ENCODE data around the gene PCNT. TPM values are rescaled to one million over a fixed set of nuclear protein-coding genes. Genes with fewer than 3 reads are reported as not detected.

Gene PCNT
- polyA plus RNA-seq, 1 experiment, result 8.5 TPM

GRCh38 chr21:46435786-46436227, 111.9 kb downstream of the PCNT start:
- Histone ChIP-seq H3K4me3 (ENCODE audit: low read depth, low read length) (no peak overlapping the region), H3K27ac (ENCODE audit: low read depth, low read length) (no peak overlapping the region), H3K27me3 (ENCODE audit: control insufficient read depth, insufficient read depth, low read length) (no peaks in the 10 kb centered on the region), H3K9me3 (ENCODE audit: control insufficient read depth, insufficient read depth, low read length) (no peaks in the 10 kb centered on the region; the same call in 1 of the 2 replicates)
- ChIA-PET POLR2A (no interaction called here), CTCF (no interaction called here)
- DNase-seq (ENCODE audit: low read depth, low spot score), result no peak
- TF ChIP-seq, protein P1, sequence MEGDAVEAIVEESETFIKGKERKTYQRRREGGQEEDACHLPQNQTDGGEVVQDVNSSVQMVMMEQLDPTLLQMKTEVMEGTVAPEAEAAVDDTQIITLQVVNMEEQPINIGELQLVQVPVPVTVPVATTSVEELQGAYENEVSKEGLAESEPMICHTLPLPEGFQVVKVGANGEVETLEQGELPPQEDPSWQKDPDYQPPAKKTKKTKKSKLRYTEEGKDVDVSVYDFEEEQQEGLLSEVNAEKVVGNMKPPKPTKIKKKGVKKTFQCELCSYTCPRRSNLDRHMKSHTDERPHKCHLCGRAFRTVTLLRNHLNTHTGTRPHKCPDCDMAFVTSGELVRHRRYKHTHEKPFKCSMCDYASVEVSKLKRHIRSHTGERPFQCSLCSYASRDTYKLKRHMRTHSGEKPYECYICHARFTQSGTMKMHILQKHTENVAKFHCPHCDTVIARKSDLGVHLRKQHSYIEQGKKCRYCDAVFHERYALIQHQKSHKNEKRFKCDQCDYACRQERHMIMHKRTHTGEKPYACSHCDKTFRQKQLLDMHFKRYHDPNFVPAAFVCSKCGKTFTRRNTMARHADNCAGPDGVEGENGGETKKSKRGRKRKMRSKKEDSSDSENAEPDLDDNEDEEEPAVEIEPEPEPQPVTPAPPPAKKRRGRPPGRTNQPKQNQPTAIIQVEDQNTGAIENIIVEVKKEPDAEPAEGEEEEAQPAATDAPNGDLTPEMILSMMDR (IDR thresholded peaks at IDR 0.05; ENCODE audit: low read depth, low read length), result no peak

GRCh38 chr21:46436621-46437020, 112.7 kb downstream of the PCNT start:
- Histone ChIP-seq H3K27me3 (ENCODE audit: control insufficient read depth, insufficient read depth, low read length) (no peaks in the 10 kb centered on the region), H3K4me3 (ENCODE audit: low read depth, low read length) (no peak overlapping the region), H3K27ac (ENCODE audit: low read depth, low read length) (no peak overlapping the region), H3K9me3 (ENCODE audit: control insufficient read depth, insufficient read depth, low read length) (no peaks in the 10 kb centered on the region; the same call in 1 of the 2 replicates)
- ChIA-PET POLR2A (no interaction called here), CTCF (no interaction called here)
- DNase-seq (ENCODE audit: low read depth, low spot score), result no peak
- TF ChIP-seq, protein P1 (IDR thresholded peaks at IDR 0.05; ENCODE audit: low read depth, low read length), result no peak

- H3K27ac ChIP-seq (ENCODE audit: low read depth, low read length), result no peak overlapping the region
- no peak for DNase-seq (ENCODE audit: low read depth, low spot score)
- POLR2A ChIA-PET, result no interaction called here
- CTCF ChIA-PET, result no interaction called here
- H3K27me3 ChIP-seq (ENCODE audit: control insufficient read depth, insufficient read depth, low read length), result no peaks in the 10 kb centered on the region
- H3K4me3 ChIP-seq (ENCODE audit: low read depth, low read length), result no peak overlapping the region
- no peaks in the 10 kb centered on the region; the same call in 1 of the 2 replicates for H3K9me3 ChIP-seq (ENCODE audit: control insufficient read depth, insufficient read depth, low read length)
- TF ChIP-seq, protein P1 (IDR thresholded peaks at IDR 0.05; ENCODE audit: low read depth, low read length), result no peak
Observed at GRCh38 chr21:46437096-46437498, 113.1 kb downstream of the PCNT start.

DNA sequence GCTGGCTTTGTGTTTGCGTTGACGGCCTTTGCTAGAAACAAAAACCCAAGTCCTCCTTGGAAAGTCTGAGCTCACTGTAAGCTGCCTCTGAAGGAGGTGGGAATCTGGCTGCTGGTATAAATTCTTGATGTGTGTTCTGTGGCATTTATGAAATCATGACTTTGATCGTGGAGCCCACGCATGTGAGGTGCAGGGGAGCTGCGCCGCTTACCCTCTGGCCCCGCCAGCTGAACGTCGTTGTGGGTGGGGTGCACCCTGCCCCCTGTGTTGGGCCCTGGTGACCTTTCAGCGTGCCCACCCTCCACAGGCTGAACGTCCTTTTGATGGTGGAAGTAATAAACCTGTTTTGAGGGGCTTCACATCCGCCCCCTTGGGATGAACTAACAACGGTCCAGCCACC, 113.6 kb downstream of the PCNT start:
- Histone ChIP-seq H3K4me3 (ENCODE audit: low read depth, low read length) (no peak overlapping the region), H3K9me3 (ENCODE audit: control insufficient read depth, insufficient read depth, low read length) (no peaks in the 10 kb centered on the region; the same call in 1 of the 2 replicates), H3K27ac (ENCODE audit: low read depth, low read length) (no peak overlapping the region), H3K27me3 (ENCODE audit: control insufficient read depth, insufficient read depth, low read length) (no peaks in the 10 kb centered on the region)
- no peak for DNase-seq (ENCODE audit: low read depth, low spot score)
- ChIA-PET CTCF (no interaction called here), POLR2A (no interaction called here)
- TF ChIP-seq, protein P1 (IDR thresholded peaks at IDR 0.05; ENCODE audit: low read depth, low read length), result no peak

- ChIA-PET POLR2A (no interaction called here), CTCF (interaction anchor here (0.6 kb wide), 1 partner anchor 12 kb away, joined by 5 read pairs; no protein-coding TSS in a partner anchor)
- Histone ChIP-seq H3K27me3 (ENCODE audit: control insufficient read depth, insufficient read depth, low read length) (no peaks in the 10 kb centered on the region), H3K27ac (ENCODE audit: low read depth, low read length) (no peak overlapping the region), H3K9me3 (ENCODE audit: control insufficient read depth, insufficient read depth, low read length) (no peaks in the 10 kb centered on the region; the same call in 1 of the 2 replicates), H3K4me3 (ENCODE audit: low read depth, low read length) (no peak overlapping the region)
- TF ChIP-seq, protein P1 (IDR thresholded peaks at IDR 0.05; ENCODE audit: low read depth, low read length), result no peak
- no peak for DNase-seq (ENCODE audit: low read depth, low spot score)
Observed at GRCh38 chr21:46438241-46438640, 114.3 kb downstream of the PCNT start.
